ENCODE data around the gene ARG2.

- TF ChIP-seq EZH2 (IDR thresholded peaks at IDR 0.05; ENCODE audit: low read depth), result no peak
- no peak for TF ChIP-seq CTCF (conservative IDR thresholded peaks at IDR 0.05)
Measured at GRCh38 chr14:67627519-67627918, 7.8 kb downstream of the ARG2 start.
